Fibroblast of lung (primary cell): Measurements from ENCODE around the gene ASRGL1. TPM values are rescaled to one million over a fixed set of nuclear protein-coding genes. Genes with fewer than 3 reads are reported as not detected.
"Not testable (repeated sequence)": the region's sequence is repeated elsewhere in the genome, so short reads cannot be mapped to it uniquely, and the experiment has no call there.

Source experiments
- DNase-seq, 2 donors: peaks; one replicate each; pipeline versions ENCODE4 v3.0.0 to v3.0.0-alpha.2; 2010; ENCODE audit warnings: low read depth in 2 of 2
- H2AFZ ChIP-seq: 2 replicates; pipeline ENCODE4 v1.5.1; 2012; ENCODE audit warnings: low read length, control low read depth, inconsistent platforms
- H3K27ac ChIP-seq: 2 replicates; pipeline ENCODE4 v1.5.1; 2011; ENCODE audit warnings: low read length, control low read depth; ENCODE audit not compliant: insufficient read depth
- H3K27me3 ChIP-seq: 2 replicates; pipeline ENCODE4 v1.5.1; 2011; ENCODE audit warnings: mild to moderate bottlenecking, low read length; ENCODE audit not compliant: control insufficient read depth, insufficient read depth
- H3K36me3 ChIP-seq: 2 replicates; pipeline ENCODE4 v1.5.1; 2011; ENCODE audit warnings: low read length; ENCODE audit not compliant: control insufficient read depth, insufficient read depth
- H3K4me1 ChIP-seq: 2 replicates; pipeline ENCODE4 v1.5.1; 2011; ENCODE audit warnings: low read length; ENCODE audit not compliant: control insufficient read depth, insufficient read depth; ENCODE audit errors: extremely low read depth
- H3K4me2 ChIP-seq: 2 replicates; pipeline ENCODE4 v1.5.1; 2011; ENCODE audit warnings: low read length, control low read depth; ENCODE audit not compliant: insufficient read depth; ENCODE audit errors: extremely low read depth
- H3K4me3 ChIP-seq, 4 experiments: fragments of 200-600 bp in 1 of 4; sonication (generic) in 1 of 4; replicated peaks in 1 of 4; 2 replicates each; pipeline ENCODE4 v1.5.1; 2011 to 2016; ENCODE audit warnings: low read length in 4 of 4, low read depth in 3 of 4, mild to moderate bottlenecking in 3 of 4, control low read depth in 2 of 4, inconsistent platforms in 1 of 4, mixed read lengths in 1 of 4; ENCODE audit not compliant: insufficient read depth in 1 of 4; ENCODE audit errors: control extremely low read depth in 1 of 4
- H3K79me2 ChIP-seq: 2 replicates; pipeline ENCODE4 v1.5.1; 2012; ENCODE audit warnings: mild to moderate bottlenecking, low read length, inconsistent platforms; ENCODE audit not compliant: control insufficient read depth, insufficient read depth
- H3K9ac ChIP-seq: 2 replicates; pipeline ENCODE4 v1.5.1; 2011; ENCODE audit warnings: mild to moderate bottlenecking, low read length, control low read depth; ENCODE audit not compliant: insufficient read depth
- H3K9me3 ChIP-seq: 2 replicates; pipeline ENCODE4 v1.5.1; 2012; ENCODE audit warnings: low read depth, low read length; ENCODE audit not compliant: control insufficient read depth, insufficient read depth
- H4K20me1 ChIP-seq: 2 replicates; pipeline ENCODE4 v1.5.1; 2011; ENCODE audit warnings: low read length; ENCODE audit not compliant: control insufficient read depth, insufficient read depth; ENCODE audit errors: extremely low read depth
- EZH2 ChIP-seq: IDR thresholded peaks from 2 replicates; pipeline ENCODE4 v1.5.1; 2012; ENCODE audit warnings: low read length, control low read depth, mild to moderate bottlenecking; ENCODE audit errors: missing control alignments
- polyA plus RNA-seq, 2 donors: library from polyadenylated mRNA; depleted of rRNA in 1 of 2; stranded (reverse) in 1 of 2; unstranded in 1 of 2; fragments of >200 nt; gene quantifications; 2 replicates each; pipeline ENCODE4 v1.2.1, GENCODE V29; 2011 to 2012; ENCODE audit warnings: missing spikeins in 1 of 2
- total RNA-seq: library from RNA; depleted of rRNA; stranded (reverse); fragments of >200 nt; gene quantifications from 2 replicates; pipeline ENCODE4 v1.2.1, GENCODE V29; 2014
- TF ChIP-seq, protein P1 (sequence below), 2 donors: IDR thresholded peaks in 1 of 2; conservative IDR thresholded peaks in 1 of 2; 1 replicate in 1 of 2; 2 replicates in 1 of 2; pipeline ENCODE4 v1.5.1; 2011 to 2012; ENCODE audit warnings: low read length in 2 of 2, control low read depth in 1 of 2, inconsistent platforms in 1 of 2, low read depth in 1 of 2, mild to moderate bottlenecking in 1 of 2

The ASRGL1 gene
- total and polyA plus RNA-seq, 2 donors (not counting 1 experiment from before 2014, with no cell fraction given), result under 0.01 to 0.22 TPM

DNA sequence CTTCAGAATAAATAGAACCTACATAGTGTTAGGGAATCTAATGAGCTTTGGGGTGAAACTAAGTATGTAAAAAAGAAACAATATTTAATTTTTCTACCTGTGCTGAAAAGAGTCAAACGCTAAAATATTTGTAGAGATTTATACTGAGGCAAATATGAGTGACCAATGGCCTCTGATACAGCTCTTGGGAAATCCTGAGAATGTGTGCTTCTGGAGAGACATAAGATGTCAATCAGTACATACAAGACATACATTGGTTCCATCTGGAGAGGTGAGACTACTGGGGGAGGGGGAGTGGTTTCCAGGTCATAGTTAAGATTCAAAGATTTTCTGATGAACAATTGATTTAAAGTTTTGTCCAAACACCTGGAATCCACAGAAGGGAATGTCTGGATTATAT lies 970 bp downstream of the ASRGL1 start:
- Histone ChIP-seq H3K27me3 (peaks cover 6% of the 10 kb centered on the region), H3K36me3 (no peaks in the 10 kb centered on the region), H3K4me2 (peak overlapping the region; percentile 77), H4K20me1 (no peaks in the 10 kb centered on the region), H3K9ac (no peak overlapping the region), H3K4me3 (peak overlapping the region in 2 of 4 experiments; percentile 47 to 56), H3K9me3 (no peaks in the 10 kb centered on the region), H3K4me1 (peaks cover 2% of the 10 kb centered on the region), H3K79me2 (no peaks in the 10 kb centered on the region), H2AFZ (no peak overlapping the region), H3K27ac (no peak overlapping the region)
- TF ChIP-seq, protein P1, sequence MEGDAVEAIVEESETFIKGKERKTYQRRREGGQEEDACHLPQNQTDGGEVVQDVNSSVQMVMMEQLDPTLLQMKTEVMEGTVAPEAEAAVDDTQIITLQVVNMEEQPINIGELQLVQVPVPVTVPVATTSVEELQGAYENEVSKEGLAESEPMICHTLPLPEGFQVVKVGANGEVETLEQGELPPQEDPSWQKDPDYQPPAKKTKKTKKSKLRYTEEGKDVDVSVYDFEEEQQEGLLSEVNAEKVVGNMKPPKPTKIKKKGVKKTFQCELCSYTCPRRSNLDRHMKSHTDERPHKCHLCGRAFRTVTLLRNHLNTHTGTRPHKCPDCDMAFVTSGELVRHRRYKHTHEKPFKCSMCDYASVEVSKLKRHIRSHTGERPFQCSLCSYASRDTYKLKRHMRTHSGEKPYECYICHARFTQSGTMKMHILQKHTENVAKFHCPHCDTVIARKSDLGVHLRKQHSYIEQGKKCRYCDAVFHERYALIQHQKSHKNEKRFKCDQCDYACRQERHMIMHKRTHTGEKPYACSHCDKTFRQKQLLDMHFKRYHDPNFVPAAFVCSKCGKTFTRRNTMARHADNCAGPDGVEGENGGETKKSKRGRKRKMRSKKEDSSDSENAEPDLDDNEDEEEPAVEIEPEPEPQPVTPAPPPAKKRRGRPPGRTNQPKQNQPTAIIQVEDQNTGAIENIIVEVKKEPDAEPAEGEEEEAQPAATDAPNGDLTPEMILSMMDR (conservative IDR thresholded peaks at IDR 0.05 in 1 of 2, IDR thresholded peaks at IDR 0.05 in 1 of 2; ENCODE audit: low read depth in 1 of 2, low read length in 2 of 2), result no peak
- peak; percentile 23 for TF ChIP-seq EZH2
- DNase-seq, result no peak

DNA sequence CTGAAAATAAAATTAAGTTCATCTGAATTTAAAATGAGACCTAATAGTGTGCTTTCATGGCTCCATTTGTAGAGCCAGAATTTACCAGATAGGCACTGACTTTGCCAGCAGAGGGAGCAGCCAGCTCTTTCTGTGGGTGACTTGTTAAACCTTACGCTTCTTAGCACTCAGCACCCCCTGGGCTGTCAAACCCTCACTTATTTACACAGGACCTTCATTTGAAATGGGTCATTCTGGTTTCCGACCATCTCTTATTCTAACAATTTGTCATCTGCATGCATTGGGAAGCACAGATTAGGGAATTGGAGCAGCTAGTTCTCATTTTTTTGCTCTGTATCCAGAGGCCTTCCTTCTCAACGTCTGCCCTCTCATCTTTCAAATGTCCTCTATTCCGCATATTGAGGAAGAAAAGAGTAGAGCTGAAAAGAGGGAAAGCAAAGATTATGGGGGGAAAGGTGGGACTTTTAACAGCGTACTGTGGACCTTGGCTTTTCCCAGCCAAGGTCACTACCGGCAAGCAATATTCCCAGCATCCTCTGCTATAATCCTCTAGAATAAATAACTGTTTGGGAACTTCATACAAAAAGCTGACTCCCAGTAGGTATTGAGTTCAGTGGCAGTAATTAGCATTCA lies 3.1 kb downstream of the ASRGL1 start:
- no peak overlapping the region for H3K4me3 ChIP-seq
- H2AFZ ChIP-seq, result no peak overlapping the region
- no peak overlapping the region for H3K27ac ChIP-seq
- H3K79me2 ChIP-seq, result no peaks in the 10 kb centered on the region
- no peak overlapping the region for H3K4me2 ChIP-seq
- no peaks in the 10 kb centered on the region for H3K36me3 ChIP-seq
- peaks cover 2% of the 10 kb centered on the region for H3K4me1 ChIP-seq
- H3K27me3 ChIP-seq, result peaks cover 6% of the 10 kb centered on the region
- H3K9ac ChIP-seq, result no peak overlapping the region
- TF ChIP-seq EZH2, result no peak
- TF ChIP-seq, protein P1 (conservative IDR thresholded peaks at IDR 0.05 in 1 of 2, IDR thresholded peaks at IDR 0.05 in 1 of 2; ENCODE audit: low read depth in 1 of 2, low read length in 2 of 2), result peak; percentile 73 to 82
- no peaks in the 10 kb centered on the region for H3K9me3 ChIP-seq
- H4K20me1 ChIP-seq, result no peaks in the 10 kb centered on the region
- peak; percentile 36 to 57 for DNase-seq

DNA sequence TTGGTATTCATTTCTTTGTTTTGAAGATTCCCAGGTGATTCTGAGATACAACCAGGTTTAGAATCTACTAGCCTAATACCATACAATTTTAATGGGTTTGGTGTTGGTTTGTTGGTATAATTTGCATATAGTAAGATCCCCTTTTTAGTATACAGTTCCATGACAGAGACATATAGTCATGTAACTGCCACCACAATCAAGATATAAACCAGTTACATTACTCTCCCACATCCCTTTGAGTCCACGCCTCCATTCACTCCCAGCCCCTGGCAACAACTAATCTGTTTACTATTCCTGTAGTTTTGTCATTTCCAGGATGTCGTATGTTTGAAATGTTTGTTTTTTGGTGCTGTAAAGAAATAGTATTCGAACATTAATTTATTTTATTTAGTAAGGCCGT lies 4.3 kb downstream of the ASRGL1 start:
- no peak overlapping the region for H3K9ac ChIP-seq
- TF ChIP-seq, protein P1 (conservative IDR thresholded peaks at IDR 0.05 in 1 of 2, IDR thresholded peaks at IDR 0.05 in 1 of 2; ENCODE audit: low read depth in 1 of 2, low read length in 2 of 2), result no peak
- no peak for TF ChIP-seq EZH2
- no peaks in the 10 kb centered on the region for H3K79me2 ChIP-seq
- H4K20me1 ChIP-seq, result no peaks in the 10 kb centered on the region
- peaks cover 2% of the 10 kb centered on the region for H3K27me3 ChIP-seq
- no peak overlapping the region for H3K4me3 ChIP-seq
- H3K4me2 ChIP-seq, result no peak overlapping the region
- no peak for DNase-seq
- H3K36me3 ChIP-seq, result no peaks in the 10 kb centered on the region
- peaks cover 2% of the 10 kb centered on the region for H3K4me1 ChIP-seq
- no peak overlapping the region for H3K27ac ChIP-seq
- no peak overlapping the region for H2AFZ ChIP-seq
- H3K9me3 ChIP-seq, result no peaks in the 10 kb centered on the region

DNA sequence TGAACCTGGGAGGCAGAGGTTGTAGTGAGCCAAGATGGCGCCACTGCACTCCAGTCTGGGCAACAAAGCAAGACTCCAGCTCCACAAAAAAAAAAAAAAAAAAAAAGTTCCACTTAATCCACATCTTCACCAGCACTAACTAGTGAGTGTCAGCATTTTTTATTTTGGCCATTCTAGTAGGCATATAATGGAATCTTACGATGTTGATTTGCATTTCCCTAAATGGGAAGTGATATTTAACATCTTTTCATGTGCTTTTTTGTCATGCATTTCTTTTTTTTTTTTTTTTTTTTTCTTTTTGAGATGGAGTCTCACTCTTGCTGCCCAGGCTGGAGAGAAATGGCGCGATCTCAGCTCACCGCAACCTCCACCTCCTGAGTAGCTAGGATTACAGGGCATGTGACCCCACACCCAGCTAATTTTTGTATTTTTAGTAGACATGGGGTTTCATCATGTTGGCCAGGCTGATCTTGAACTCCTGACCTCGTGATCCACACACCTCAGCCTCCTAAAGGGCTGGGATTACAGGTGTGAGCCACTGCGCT lies 6.5 kb downstream of the ASRGL1 start:
- not testable (repeated sequence) for H3K9me3 ChIP-seq, H4K20me1 ChIP-seq, H3K9ac ChIP-seq, H3K27me3 ChIP-seq, H3K36me3 ChIP-seq, H3K4me2 ChIP-seq, H3K27ac ChIP-seq, H2AFZ ChIP-seq, DNase-seq, H3K79me2 ChIP-seq, H3K4me3 ChIP-seq, H3K4me1 ChIP-seq
